Measurements from ENCODE around the gene C11orf86.

Gene C11orf86

DNA sequence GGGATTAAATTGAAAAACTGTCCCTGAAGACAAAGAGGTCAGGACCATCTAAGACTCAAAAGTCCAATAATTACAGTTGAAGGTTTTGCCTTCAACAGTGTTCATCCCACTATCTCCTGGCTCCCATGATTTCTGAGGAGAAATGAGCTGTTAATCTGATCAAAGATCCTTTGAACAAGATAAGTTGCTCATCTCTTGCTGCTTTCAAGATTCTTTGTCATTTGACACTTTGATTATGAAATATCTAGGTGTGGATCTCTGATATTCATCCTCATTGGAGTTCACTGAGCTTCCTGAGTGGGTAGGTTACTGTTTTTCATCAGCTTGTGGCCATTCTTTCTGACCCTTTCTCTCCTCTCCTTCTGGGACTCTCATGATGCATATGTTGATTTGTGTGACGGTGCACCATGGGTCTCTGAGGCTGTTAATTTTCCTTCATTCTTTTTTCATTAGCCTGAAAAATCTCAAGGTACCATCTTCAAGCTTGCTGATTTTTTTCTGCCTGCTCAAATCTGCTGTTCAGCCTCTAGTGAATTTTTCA lies 37.8 kb upstream of the C11orf86 start:
- TF ChIP-seq, protein P1, sequence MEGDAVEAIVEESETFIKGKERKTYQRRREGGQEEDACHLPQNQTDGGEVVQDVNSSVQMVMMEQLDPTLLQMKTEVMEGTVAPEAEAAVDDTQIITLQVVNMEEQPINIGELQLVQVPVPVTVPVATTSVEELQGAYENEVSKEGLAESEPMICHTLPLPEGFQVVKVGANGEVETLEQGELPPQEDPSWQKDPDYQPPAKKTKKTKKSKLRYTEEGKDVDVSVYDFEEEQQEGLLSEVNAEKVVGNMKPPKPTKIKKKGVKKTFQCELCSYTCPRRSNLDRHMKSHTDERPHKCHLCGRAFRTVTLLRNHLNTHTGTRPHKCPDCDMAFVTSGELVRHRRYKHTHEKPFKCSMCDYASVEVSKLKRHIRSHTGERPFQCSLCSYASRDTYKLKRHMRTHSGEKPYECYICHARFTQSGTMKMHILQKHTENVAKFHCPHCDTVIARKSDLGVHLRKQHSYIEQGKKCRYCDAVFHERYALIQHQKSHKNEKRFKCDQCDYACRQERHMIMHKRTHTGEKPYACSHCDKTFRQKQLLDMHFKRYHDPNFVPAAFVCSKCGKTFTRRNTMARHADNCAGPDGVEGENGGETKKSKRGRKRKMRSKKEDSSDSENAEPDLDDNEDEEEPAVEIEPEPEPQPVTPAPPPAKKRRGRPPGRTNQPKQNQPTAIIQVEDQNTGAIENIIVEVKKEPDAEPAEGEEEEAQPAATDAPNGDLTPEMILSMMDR (IDR thresholded peaks at IDR 0.05) = no peak
- Histone ChIP-seq H3K27ac (no peak overlapping the region), H3K4me3 (no peak overlapping the region)
- DNase-seq (ENCODE audit: low spot score) = no peak

DNA sequence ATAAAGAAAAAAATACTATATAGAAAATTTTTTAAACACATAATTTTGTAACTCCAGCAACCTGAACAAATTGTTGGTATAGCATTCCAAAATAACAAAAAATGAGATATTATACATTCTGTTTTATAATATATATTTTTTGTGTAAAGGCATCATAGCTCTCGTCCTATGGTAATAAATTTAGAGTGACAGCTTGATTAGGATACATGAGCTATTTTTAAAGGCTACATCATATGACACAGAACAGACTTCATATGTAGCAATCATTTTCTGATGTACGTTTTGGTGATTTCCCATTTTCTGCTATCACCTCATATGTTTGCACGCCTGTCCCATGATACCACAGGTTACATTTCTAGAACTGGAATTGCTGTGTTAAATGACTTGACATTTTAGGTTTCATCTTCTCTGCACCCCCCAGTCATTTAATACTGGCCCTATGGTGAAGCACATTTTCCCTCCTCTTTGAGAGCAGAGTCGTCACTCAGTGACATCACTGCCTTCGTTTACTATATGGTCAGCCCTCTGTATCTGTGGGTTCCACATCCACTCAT lies 36.4 kb upstream of the C11orf86 start:
- Histone ChIP-seq H3K4me3 (no peak overlapping the region), H3K27ac (no peak overlapping the region)
- DNase-seq (ENCODE audit: low spot score) = no peak
- TF ChIP-seq, protein P1 (IDR thresholded peaks at IDR 0.05) = no peak

- H3K27ac ChIP-seq = peak overlapping the region in 1 of 2 donors; percentile 47
- peak; percentile 78 for DNase-seq (ENCODE audit: low spot score)
- TF ChIP-seq, protein P1 (IDR thresholded peaks at IDR 0.05) = no peak
- H3K4me3 ChIP-seq = no peak overlapping the region
These were observed 25.0 kb upstream of the C11orf86 start for GRCh38 chr11:66950112-66950535.

DNA sequence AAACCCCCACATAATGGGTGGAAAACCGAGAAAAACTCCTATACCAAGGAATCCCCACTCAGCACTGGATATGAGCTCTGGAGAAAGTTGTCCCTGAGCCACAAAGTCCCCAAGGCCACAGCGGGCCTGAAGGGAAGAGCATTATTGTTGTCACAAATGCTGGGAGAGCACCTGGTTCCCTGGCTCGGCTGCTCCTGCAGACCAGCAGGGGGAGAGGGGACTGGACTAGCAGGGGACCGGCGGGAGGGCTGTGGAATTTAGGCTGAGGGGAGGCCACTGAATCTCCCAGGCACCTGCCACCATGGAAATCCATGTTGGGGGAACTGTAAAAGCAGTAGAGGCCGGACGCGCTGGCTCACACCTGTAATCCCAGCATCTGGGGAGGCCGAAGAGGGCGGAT lies 24.0 kb upstream of the C11orf86 start:
- no peak overlapping the region for H3K4me3 ChIP-seq
- DNase-seq (ENCODE audit: low spot score) = no peak
- TF ChIP-seq, protein P1 (IDR thresholded peaks at IDR 0.05) = no peak
- H3K27ac ChIP-seq = no peak overlapping the region

GRCh38 chr11:66951927-66952337 lies 23.2 kb upstream of the C11orf86 start:
- no peak overlapping the region for H3K4me3 ChIP-seq
- no peak for DNase-seq (ENCODE audit: low spot score)
- no peak overlapping the region for H3K27ac ChIP-seq
- TF ChIP-seq, protein P1 (IDR thresholded peaks at IDR 0.05) = no peak

DNA sequence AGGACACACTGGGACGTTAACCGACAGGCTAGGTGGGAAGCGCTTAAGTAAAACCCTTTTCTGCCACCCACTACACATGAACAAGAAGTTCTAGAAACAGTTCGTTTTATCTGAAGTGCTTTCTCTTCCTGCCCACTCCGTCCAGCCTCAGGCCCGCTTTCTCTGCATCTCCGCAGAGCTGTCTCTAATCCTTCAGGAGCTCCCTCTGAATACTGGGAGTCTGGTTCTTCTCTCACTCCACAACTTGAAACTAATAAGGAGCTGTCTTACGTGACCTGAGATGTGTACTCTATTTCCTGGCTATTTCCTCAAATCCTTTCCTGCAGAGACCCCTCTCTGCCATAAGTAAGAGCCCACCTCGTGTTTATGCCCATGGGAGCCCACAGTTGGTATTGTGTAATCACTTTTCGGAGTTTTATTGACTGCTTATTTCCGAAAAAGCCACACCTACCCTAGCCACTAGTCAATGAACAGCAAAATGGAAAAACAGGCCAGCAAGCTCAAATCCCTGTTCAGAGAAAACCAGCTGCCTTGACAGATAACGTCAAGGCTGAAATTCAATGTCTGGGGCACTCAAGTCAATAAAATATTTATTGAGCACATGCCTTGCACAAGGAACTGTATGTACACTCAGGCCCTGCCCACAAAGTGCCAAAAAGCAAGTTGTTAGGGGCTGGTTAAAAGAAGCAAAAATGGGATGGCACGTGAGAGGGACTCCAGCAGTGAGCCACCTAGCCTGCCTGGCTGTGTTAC lies 21.8 kb upstream of the C11orf86 start:
- H3K27ac ChIP-seq = no peak overlapping the region
- DNase-seq (ENCODE audit: low spot score) = no peak
- TF ChIP-seq, protein P1 (IDR thresholded peaks at IDR 0.05) = no peak

More for the DNA sequence above, 21.8 kb upstream of the C11orf86 start:
- H3K4me3 ChIP-seq = no peak overlapping the region
